Thyroid gland (tissue), 4 donors: Measurements from ENCODE around the gene VSTM4. TPM values are rescaled to one million over a fixed set of nuclear protein-coding genes. Genes with fewer than 3 reads are reported as not detected.

Experiments
- DNase-seq, 2 donors: peaks; one replicate each; pipeline ENCODE4 v3.0.0-alpha.2; 2019
- H3K27ac ChIP-seq, 3 donors: fragments of 200-600 bp; sonication (generic); 1 replicate in 2 of 3; 2 replicates in 1 of 3; pipeline ENCODE4 v1.5.1; 2016 to 2019; ENCODE audit warnings: mild to moderate bottlenecking in 1 of 3, moderate library complexity in 1 of 3
- H3K27me3 ChIP-seq: fragments of 200-600 bp; sonication (generic); one replicate; pipeline ENCODE4 v1.5.1; 2019
- H3K36me3 ChIP-seq, 2 donors: fragments of 200-600 bp; sonication (generic); one replicate each; pipeline ENCODE4 v1.5.1; 2016 to 2019
- H3K4me1 ChIP-seq, 2 donors: fragments of 200-600 bp; sonication (generic); one replicate each; pipeline ENCODE4 v1.5.1; 2017 to 2019
- H3K4me3 ChIP-seq, 3 donors: fragments of 200-600 bp; sonication (generic); replicated peaks in 1 of 3; 1 replicate in 2 of 3; 2 replicates in 1 of 3; pipeline ENCODE4 v1.5.1; 2016; ENCODE audit warnings: mild to moderate bottlenecking in 1 of 3
- H3K9me3 ChIP-seq: fragments of 200-600 bp; sonication (generic); one replicate; pipeline ENCODE4 v1.5.1; 2017
- CTCF ChIP-seq, 6 experiments: fragments of 200-600 bp in 3 of 6; fragments of 450-650 bp in 3 of 6; sonication (generic) in 3 of 6; IDR thresholded peaks; one replicate each; pipeline ENCODE4 v1.5.1; 2016 to 2019; ENCODE audit warnings: antibody characterized with exemption in 6 of 6, mild to moderate bottlenecking in 2 of 6, inconsistent platforms in 1 of 6, moderate library complexity in 1 of 6
- POLR2A ChIP-seq, 2 donors: fragments of 450-650 bp; IDR thresholded peaks; one replicate each; pipeline ENCODE4 v1.6.1; 2017; ENCODE audit warnings: antibody characterized with exemption in 2 of 2, mild to moderate bottlenecking in 2 of 2, moderate library complexity in 1 of 2
- WGBS, 2 donors: methylation state at CpG; one replicate each; pipeline ENCODE4 v1.1.5; 2017; 5-methylcytosine and 5-hydroxymethylcytosine counted together
- intact Hi-C: fragments of 100-400 bp; cut with DNase I; formaldehyde crosslinking; loops from one replicate; pipeline ENCODE4 v1.15.1; 2023
- total RNA-seq, 4 donors: library from RNA; depleted of rRNA; stranded (reverse); fragments of >200 nt; gene quantifications; one replicate each; pipeline ENCODE4 v1.2.3, GENCODE V29; 2016

VSTM4 gene
- total RNA-seq, 4 donors from 2014 or later = 42.9 to 220 (median 142) TPM

GRCh38 chr10:49081547-49082275 is 33.6 kb downstream of the VSTM4 start:
- Histone ChIP-seq H3K27me3 (no peaks in the 10 kb centered on the region), H3K9me3 (no peaks in the 10 kb centered on the region), H3K27ac (peak overlapping the region; percentile 75 to 85 (median 84)), H3K4me1 (peaks cover 88 to 91% of the 10 kb centered on the region in 2 donors), H3K36me3 (no peaks in the 10 kb centered on the region), H3K4me3 (no peak overlapping the region)
- peak; percentile 86 to 91 for DNase-seq
- 26 to 29% methylated on average over 8 to 9 of the region's 9 CpGs for WGBS, 2 donors
- intact Hi-C loops = no loop called here
- no peak for TF ChIP-seq CTCF (IDR thresholded peaks at IDR 0.05)
- TF ChIP-seq POLR2A (IDR thresholded peaks at IDR 0.05) = no peak

GRCh38 chr10:49080965-49081364 is 34.4 kb downstream of the VSTM4 start:
- DNase-seq = peak; percentile 31 to 37
- WGBS, 2 donors = 41 to 42% methylated on average over 2 to 3 of the region's 3 CpGs
- TF ChIP-seq POLR2A (IDR thresholded peaks at IDR 0.05) (no peak), CTCF (IDR thresholded peaks at IDR 0.05) (no peak)

GRCh38 chr10:49080071-49080470 is 35.3 kb downstream of the VSTM4 start:
- Histone ChIP-seq H3K27me3 (no peaks in the 10 kb centered on the region), H3K36me3 (peaks cover 3 to 9% of the 10 kb centered on the region in 2 donors), H3K27ac (peak overlapping the region; percentile 75 to 85 (median 84)), H3K9me3 (no peaks in the 10 kb centered on the region), H3K4me1 (peaks cover 84 to 94% of the 10 kb centered on the region in 2 donors), H3K4me3 (no peak overlapping the region)
- TF ChIP-seq CTCF (IDR thresholded peaks at IDR 0.05) (no peak), POLR2A (IDR thresholded peaks at IDR 0.05) (no peak)
- peak; percentile 86 to 91 for DNase-seq
- WGBS, 2 donors = 10 to 15% methylated on average over 1 of the region's 1 CpG
- intact Hi-C loops = no loop called here

More at GRCh38 chr10:49080965-49081364, 34.4 kb downstream of the VSTM4 start:
- Histone ChIP-seq H3K4me3 (no peak overlapping the region), H3K27ac (peak overlapping the region; percentile 75 to 85 (median 84)), H3K27me3 (no peaks in the 10 kb centered on the region), H3K9me3 (no peaks in the 10 kb centered on the region), H3K36me3 (peaks cover under 1 to 3% of the 10 kb centered on the region in 2 donors), H3K4me1 (peaks cover 93 to 97% of the 10 kb centered on the region in 2 donors)
- intact Hi-C loops = no loop called here

DNA sequence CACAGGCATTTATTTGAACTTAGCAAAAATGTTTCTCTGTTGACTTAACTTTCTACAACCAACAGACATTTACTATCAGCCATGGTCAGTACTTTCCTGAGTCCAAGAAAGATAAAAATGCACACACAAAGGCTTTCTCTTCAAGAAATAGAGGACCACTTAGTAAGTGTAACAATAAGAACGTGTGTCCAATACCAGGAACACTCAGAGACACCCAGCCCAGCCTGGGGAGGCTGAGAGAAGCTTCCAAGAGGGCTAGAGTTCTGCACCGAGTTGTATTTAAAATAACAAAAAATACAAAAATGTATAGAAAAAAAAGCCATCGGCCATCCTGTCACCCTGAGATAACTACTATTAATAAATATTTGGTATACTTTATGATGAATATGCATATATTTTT is 35.8 kb downstream of the VSTM4 start:
- DNase-seq = peak; percentile 51 to 54
- TF ChIP-seq POLR2A (IDR thresholded peaks at IDR 0.05) (no peak), CTCF (IDR thresholded peaks at IDR 0.05) (no peak)
- H3K27ac ChIP-seq = peak overlapping the region; percentile 51 to 67 (median 58)
- WGBS, 2 donors = 28% methylated on average over 3 of the region's 3 CpGs
- H3K36me3 ChIP-seq = peaks cover 3 to 9% of the 10 kb centered on the region in 2 donors
- intact Hi-C loops = no loop called here
- no peaks in the 10 kb centered on the region for H3K27me3 ChIP-seq
- H3K9me3 ChIP-seq = no peaks in the 10 kb centered on the region
- H3K4me3 ChIP-seq = no peak overlapping the region
- peaks cover 82 to 89% of the 10 kb centered on the region in 2 donors for H3K4me1 ChIP-seq

GRCh38 chr10:49079072-49079471 is 36.2 kb downstream of the VSTM4 start:
- H3K27ac ChIP-seq = peak overlapping the region; percentile 51 to 67 (median 58)

More at GRCh38 chr10:49079072-49079471, 36.2 kb downstream of the VSTM4 start:
- Histone ChIP-seq H3K4me3 (no peak overlapping the region), H3K4me1 (peaks cover 78 to 84% of the 10 kb centered on the region in 2 donors), H3K9me3 (no peaks in the 10 kb centered on the region), H3K27me3 (no peaks in the 10 kb centered on the region), H3K36me3 (peaks cover 3 to 9% of the 10 kb centered on the region in 2 donors)
- no peak for TF ChIP-seq POLR2A (IDR thresholded peaks at IDR 0.05)
- no peak for TF ChIP-seq CTCF (IDR thresholded peaks at IDR 0.05)
- DNase-seq = no peak
- intact Hi-C loops = no loop called here
- 77 to 82% methylated on average over 3 of the region's 3 CpGs for WGBS, 2 donors
